Sigmoid colon (tissue), 7 donors: ENCODE data around the gene COL4A1. TPM values are rescaled to one million over a fixed set of nuclear protein-coding genes. Genes with fewer than 3 reads are reported as not detected.

Experiments
- DNase-seq: peaks from one replicate; pipeline ENCODE4 v3.0.0-alpha.2; 2019
- H3K27ac ChIP-seq, 4 donors: fragments of 200-600 bp; sonication (generic); one replicate each; pipeline ENCODE4 v1.5.1; 2016 to 2019; ENCODE audit warnings: mild to moderate bottlenecking in 1 of 4
- H3K27me3 ChIP-seq, 3 donors: fragments of 200-600 bp; sonication (generic); one replicate each; pipeline ENCODE4 v1.5.1; 2019; ENCODE audit warnings: mild to moderate bottlenecking in 1 of 3
- H3K36me3 ChIP-seq, 4 donors: fragments of 200-600 bp; sonication (generic); one replicate each; pipeline ENCODE4 v1.5.1; 2016 to 2019
- H3K4me1 ChIP-seq, 4 donors: fragments of 200-600 bp; sonication (generic); one replicate each; pipeline ENCODE4 v1.5.1; 2017 to 2019
- H3K4me3 ChIP-seq, 4 donors: fragments of 200-600 bp; sonication (generic); one replicate each; pipeline ENCODE4 v1.5.1; 2017 to 2019; ENCODE audit warnings: mild to moderate bottlenecking in 2 of 4, moderate library complexity in 1 of 4
- H3K9me3 ChIP-seq, 4 donors: fragments of 200-600 bp in 3 of 4; sonication (generic) in 3 of 4; one replicate each; pipeline versions ENCODE4 v1.5.1 to v1.6.1; 2013 to 2019
- CTCF ChIP-seq, 4 experiments: fragments of 450-650 bp in 3 of 4; fragments of 200-600 bp in 1 of 4; IDR thresholded peaks; one replicate each; pipeline ENCODE4 v1.5.1; 2016 to 2019; ENCODE audit warnings: antibody characterized with exemption in 4 of 4, mild to moderate bottlenecking in 3 of 4, moderate library complexity in 2 of 4
- EP300 ChIP-seq, 4 donors: sonication (generic); formaldehyde crosslinking; IDR thresholded peaks; one replicate each; pipeline ENCODE4 v1.6.1; 2017; ENCODE audit warnings: antibody characterized with exemption in 4 of 4
- POLR2A ChIP-seq, 2 donors: fragments of 450-650 bp; IDR thresholded peaks; one replicate each; pipeline ENCODE4 v1.6.1; 2016; ENCODE audit warnings: antibody characterized with exemption in 2 of 2, mild to moderate bottlenecking in 2 of 2, moderate library complexity in 2 of 2
- POLR2AphosphoS5 ChIP-seq, 4 donors: sonication (generic); formaldehyde crosslinking; IDR thresholded peaks; one replicate each; pipeline ENCODE4 v1.6.1; 2017; ENCODE audit warnings: antibody characterized with exemption in 4 of 4
- WGBS, 2 donors: extraction: QIAGEN DNeasy Blood & Tissue Kit; methylation state at CpG; one replicate each; pipeline ENCODE4 v1.1.7; 2013; 5-methylcytosine and 5-hydroxymethylcytosine counted together
- intact Hi-C: fragments of 100-400 bp; cut with DNase I; formaldehyde crosslinking; loops from one replicate; pipeline ENCODE4 v1.15.1; 2023
- polyA plus RNA-seq, 3 donors: library from polyadenylated mRNA; stranded (reverse); fragments of 200-250 nt; gene quantifications; one replicate each; pipeline ENCODE4 v1.2.3, GENCODE V29; 2013
- total RNA-seq, 4 donors: library from RNA; depleted of rRNA; stranded (reverse); fragments of >200 nt; gene quantifications; one replicate each; pipeline ENCODE4 v1.1.0, GENCODE V29; 2016
- donor health status: healthy with polysubstance abuse.
- donor health status: Bipolar disorder and iron deficiency.
- donor health status: healthy.

The COL4A1 gene
- total and polyA plus RNA-seq, 7 donors = 9.2 to 598 (median 235) TPM

DNA sequence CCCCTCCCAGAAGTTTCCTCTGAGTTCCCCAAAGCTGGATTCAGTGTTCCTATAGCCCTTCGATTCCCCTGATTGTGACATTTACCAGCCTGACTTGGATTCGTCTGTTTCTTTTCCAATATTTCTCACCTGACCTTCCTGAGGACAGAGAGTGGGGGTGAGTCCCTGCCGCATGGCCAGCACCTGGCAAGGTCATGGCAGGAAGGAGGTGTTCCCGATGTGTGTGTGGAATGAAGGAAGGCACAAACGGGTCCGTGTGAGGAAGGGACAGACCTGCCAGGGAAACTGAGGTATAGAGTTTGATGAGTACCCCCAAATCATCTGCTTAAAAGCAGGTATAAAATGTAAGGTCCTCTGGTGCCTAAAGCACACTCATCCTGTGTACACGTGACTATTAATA is 3.3 kb downstream of the COL4A1 start:
- no peaks in the 10 kb centered on the region for H3K27me3 ChIP-seq
- H3K36me3 ChIP-seq = no peaks in the 10 kb centered on the region
- H3K4me1 ChIP-seq = peaks cover 0 to 66% (median 65%) of the 10 kb centered on the region in 4 donors
- H3K4me3 ChIP-seq = peak overlapping the region in 2 of 4 donors; percentile 83 to 98
- WGBS, 2 donors = 77 to 91% methylated on average over 7 of the region's 7 CpGs
- TF ChIP-seq POLR2A (IDR thresholded peaks at IDR 0.05) = no peak
- no peak for TF ChIP-seq EP300 (IDR thresholded peaks at IDR 0.05)
- no peak for TF ChIP-seq POLR2AphosphoS5 (IDR thresholded peaks at IDR 0.05)
- TF ChIP-seq CTCF (IDR thresholded peaks at IDR 0.05) = no peak
- peak; percentile 45 for DNase-seq
- peak overlapping the region; percentile 98 to 100 (median 99) for H3K27ac ChIP-seq
- intact Hi-C loops = no loop called here
- no peaks in the 10 kb centered on the region for H3K9me3 ChIP-seq

DNA sequence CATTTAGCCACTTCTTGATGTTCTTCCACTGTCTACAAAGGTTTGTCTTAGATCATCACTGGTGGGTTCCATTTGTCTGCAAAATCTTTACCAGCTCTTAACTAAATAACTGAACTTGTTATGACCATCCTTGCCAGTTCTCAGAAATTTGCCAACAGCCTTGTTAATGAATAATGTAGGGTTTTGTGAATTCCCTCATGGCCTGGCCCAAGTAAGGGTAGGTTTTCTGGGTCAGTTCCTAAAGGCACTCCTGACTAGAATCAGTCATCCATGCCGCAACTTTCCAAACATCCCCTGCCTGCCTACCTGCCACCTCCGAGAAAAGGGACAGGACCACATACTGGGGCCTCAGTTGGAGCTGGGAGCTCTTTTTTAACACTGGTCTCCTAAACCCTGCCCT is 4.0 kb downstream of the COL4A1 start:
- Histone ChIP-seq H3K4me1 (peaks cover 0 to 72% (median 71%) of the 10 kb centered on the region in 4 donors), H3K27me3 (no peaks in the 10 kb centered on the region), H3K4me3 (peak overlapping the region in 1 of 4 donors; percentile 83), H3K9me3 (no peaks in the 10 kb centered on the region), H3K36me3 (no peaks in the 10 kb centered on the region), H3K27ac (peak overlapping the region; percentile 98 to 100 (median 99))
- 88% methylated on average over 2 of the region's 2 CpGs for WGBS, 2 donors
- TF ChIP-seq CTCF (IDR thresholded peaks at IDR 0.05) = no peak
- no peak for TF ChIP-seq EP300 (IDR thresholded peaks at IDR 0.05)
- no peak for TF ChIP-seq POLR2A (IDR thresholded peaks at IDR 0.05)
- no peak for TF ChIP-seq POLR2AphosphoS5 (IDR thresholded peaks at IDR 0.05)
- intact Hi-C loops = no loop called here
- peak; percentile 29 for DNase-seq

GRCh38 chr13:110301606-110302553 is 5.1 kb downstream of the COL4A1 start:
- Histone ChIP-seq H3K27me3 (no peaks in the 10 kb centered on the region), H3K4me1 (peaks cover 0 to 82% (median 82%) of the 10 kb centered on the region in 4 donors), H3K9me3 (no peaks in the 10 kb centered on the region), H3K4me3 (peak overlapping the region in 2 of 4 donors; percentile 2 to 20), H3K27ac (peak overlapping the region; percentile 98 to 100 (median 99)), H3K36me3 (no peaks in the 10 kb centered on the region)
- DNase-seq = peak; percentile 72
- TF ChIP-seq CTCF (IDR thresholded peaks at IDR 0.05) (no peak), POLR2AphosphoS5 (IDR thresholded peaks at IDR 0.05) (peak in 3 of 4 donors; percentile 31 to 45 (median 41))
- intact Hi-C loops = loop anchor here (2.0 kb wide), 1 partner anchor 51 kb away; no protein-coding TSS in a partner anchor
- WGBS, 2 donors = 71 to 87% methylated on average over 21 of the region's 21 CpGs

- no peaks in the 10 kb centered on the region for H3K9me3 ChIP-seq
- no peaks in the 10 kb centered on the region for H3K27me3 ChIP-seq
- H3K4me1 ChIP-seq = peaks cover 0 to 90% (median 90%) of the 10 kb centered on the region in 4 donors
- no peaks in the 10 kb centered on the region for H3K36me3 ChIP-seq
- DNase-seq = peak; percentile 54
- 55 to 66% methylated on average over 5 of the region's 5 CpGs for WGBS, 2 donors
- intact Hi-C loops = loop anchor here (2.0 kb wide), 1 partner anchor 50 kb away; no protein-coding TSS in a partner anchor
- peak overlapping the region; percentile 98 to 100 (median 99) for H3K27ac ChIP-seq
- peak overlapping the region in 1 of 4 donors; percentile 2 for H3K4me3 ChIP-seq
- TF ChIP-seq CTCF (IDR thresholded peaks at IDR 0.05) (no peak), POLR2AphosphoS5 (IDR thresholded peaks at IDR 0.05) (no peak), EP300 (IDR thresholded peaks at IDR 0.05) (no peak), POLR2A (IDR thresholded peaks at IDR 0.05) (no peak)
These were observed 5.9 kb downstream of the COL4A1 start for GRCh38 chr13:110301083-110301482.
